ENCODE measurements around the gene KBTBD2.
"Not testable (repeated sequence)": the region's sequence is repeated elsewhere in the genome, so short reads cannot be mapped to it uniquely, and the experiment has no call there.

Gene KBTBD2

GRCh38 chr7:32892521-32893206, 1.1 kb upstream of the KBTBD2 start:
- DNase-seq, result peak; percentile 77

GRCh38 chr7:32891800-32892520, 400 bp upstream of the KBTBD2 start:
- DNase-seq, result peak; percentile 98

- DNase-seq, result no peak
These were observed 842 bp downstream of the KBTBD2 start for GRCh38 chr7:32890793-32891042.

- peak; percentile 46 for DNase-seq
These were observed 1.4 kb downstream of the KBTBD2 start for GRCh38 chr7:32890010-32890792.

GRCh38 chr7:32888505-32888904, 3.1 kb downstream of the KBTBD2 start:
- no peak for DNase-seq

- no peak for DNase-seq
These were observed 4.2 kb downstream of the KBTBD2 start for GRCh38 chr7:32887395-32887794.

GRCh38 chr7:32881074-32881982, 10.2 kb downstream of the KBTBD2 start:
- DNase-seq, result peak; percentile 61

- DNase-seq, result no peak
These were observed 12.1 kb downstream of the KBTBD2 start for GRCh38 chr7:32879460-32879859.

GRCh38 chr7:32878023-32878422, 13.5 kb downstream of the KBTBD2 start:
- DNase-seq, result not testable (repeated sequence)

GRCh38 chr7:32872421-32872820, 19.1 kb downstream of the KBTBD2 start:
- DNase-seq, result no peak

- DNase-seq, result peak; percentile 42
These were observed 19.8 kb downstream of the KBTBD2 start for GRCh38 chr7:32871624-32872371.

- DNase-seq, result no peak
These were observed 21.3 kb downstream of the KBTBD2 start for GRCh38 chr7:32870298-32870697.

GRCh38 chr7:32869716-32870115, 21.8 kb downstream of the KBTBD2 start:
- no peak for DNase-seq

GRCh38 chr7:32868116-32868515, 23.4 kb downstream of the KBTBD2 start:
- no peak for DNase-seq

- DNase-seq, result no peak
These were observed 26.0 kb downstream of the KBTBD2 start for GRCh38 chr7:32865448-32866030.

- DNase-seq, result not testable (repeated sequence)
These were observed 27.7 kb downstream of the KBTBD2 start for GRCh38 chr7:32863872-32864271.

GRCh38 chr7:32860090-32860489, 31.5 kb downstream of the KBTBD2 start:
- DNase-seq, result no peak

- no peak for DNase-seq
These were observed 32.9 kb downstream of the KBTBD2 start for GRCh38 chr7:32858648-32859047.

GRCh38 chr7:32857063-32857462, 34.5 kb downstream of the KBTBD2 start:
- DNase-seq, result not testable (repeated sequence)

GRCh38 chr7:32855837-32856775, 35.5 kb downstream of the KBTBD2 start:
- not testable (repeated sequence) for DNase-seq

Data from fibroblast of skin of scalp (primary cell).